B cell (primary cell): ENCODE results near the gene ASTN2. TPM values are rescaled to one million over a fixed set of nuclear protein-coding genes. Genes with fewer than 3 reads are reported as not detected.

Experiments
- ATAC-seq: fragments of 200-7000 bp; cut with Tn5 transposase; one replicate; pipeline ENCODE4 v1.10.0; 2021; ENCODE audit warnings: low read depth, mild to moderate bottlenecking, moderate number of reproducible peaks, moderate library complexity
- CTCF ChIA-PET: fragments of 350-600 bp; sonication (Branson Sonifier 250); formaldehyde crosslinking; loops from one replicate; lab custom pipeline; 2021; ENCODE audit warnings: antibody characterized with exemption, inconsistent platforms; lab: Charles Lee
- POLR2A ChIA-PET: fragments of 350-600 bp; sonication (Branson Sonifier 250); formaldehyde crosslinking; loops from one replicate; lab custom pipeline; 2021; ENCODE audit warnings: antibody characterized with exemption; lab: Charles Lee
- DNase-seq: peaks from one replicate; pipeline ENCODE4 v3.0.0; 2013
- H2AFZ ChIP-seq: 2 replicates; pipeline ENCODE4 v1.6.1; 2012; ENCODE audit warnings: mild to moderate bottlenecking, low read depth, low read length; ENCODE audit not compliant: insufficient read depth, poor library complexity, severe bottlenecking
- H3K27ac ChIP-seq, 2 donors: 1 replicate in 1 of 2; 2 replicates in 1 of 2; pipeline ENCODE4 v1.5.1; 2012 to 2013; ENCODE audit warnings: low read length in 2 of 2, mild to moderate bottlenecking in 2 of 2, moderate library complexity in 1 of 2
- H3K27me3 ChIP-seq, 4 experiments: fragments of 200-600 bp in 1 of 4; sonication (generic) in 1 of 4; replicated peaks in 1 of 4; 1 replicate in 2 of 4; 2 replicates in 2 of 4; pipeline versions ENCODE4 v1.6.1 to v1.7.0; 2013 to 2016; ENCODE audit warnings: low read length in 3 of 4, mild to moderate bottlenecking in 2 of 4, mixed read lengths in 1 of 4, moderate library complexity in 1 of 4; ENCODE audit not compliant: insufficient read depth in 4 of 4, control insufficient read depth in 3 of 4; ENCODE audit errors: control extremely low read depth in 1 of 4
- H3K36me3 ChIP-seq, 2 experiments: replicated peaks in 1 of 2; 1 replicate in 1 of 2; 2 replicates in 1 of 2; pipeline versions ENCODE4 v1.6.1 to v1.7.1; 2013; ENCODE audit warnings: low read length in 1 of 2; ENCODE audit not compliant: insufficient read depth in 2 of 2, control insufficient read depth in 1 of 2; ENCODE audit errors: control extremely low read depth in 1 of 2, extremely low read depth in 1 of 2
- H3K4me1 ChIP-seq, 2 donors: fragments of 200-600 bp in 1 of 2; sonication (generic) in 1 of 2; 1 replicate in 1 of 2; 2 replicates in 1 of 2; pipeline versions ENCODE4 v1.5.1 to v1.6.1; 2013 to 2017; ENCODE audit warnings: low read length in 2 of 2; ENCODE audit not compliant: control insufficient read depth in 2 of 2, insufficient read depth in 2 of 2
- H3K4me2 ChIP-seq: replicated peaks from 2 replicates; pipeline ENCODE3; 2012; ENCODE audit warnings: mild to moderate bottlenecking, low read depth, low read length; ENCODE audit not compliant: poor library complexity, severe bottlenecking
- H3K4me3 ChIP-seq, 5 experiments: fragments of 200-600 bp in 1 of 5; sonication (generic) in 1 of 5; 1 replicate in 3 of 5; 2 replicates in 2 of 5; pipeline versions ENCODE4 v1.5.1 to v1.7.0; 2011 to 2016; ENCODE audit warnings: low read length in 4 of 5, mild to moderate bottlenecking in 4 of 5, low read depth in 2 of 5, control low read depth in 1 of 5, moderate library complexity in 1 of 5; ENCODE audit not compliant: insufficient read depth in 1 of 5; ENCODE audit errors: control extremely low read depth in 1 of 5, extremely low read depth in 1 of 5
- H3K79me2 ChIP-seq: fragments of 200-600 bp; sonication (generic); one replicate; pipeline ENCODE4 v1.6.0; 2016; ENCODE audit warnings: low read length; ENCODE audit not compliant: control insufficient read depth, insufficient read depth
- H3K9ac ChIP-seq: fragments of 200-600 bp; sonication (generic); 2 replicates; pipeline ENCODE4 v1.6.1; 2017; ENCODE audit warnings: mild to moderate bottlenecking, low read length, moderate library complexity
- H3K9me3 ChIP-seq, 3 donors: one replicate each; pipeline versions ENCODE4 v1.6.1 to v1.7.1; 2013; ENCODE audit warnings: low read length in 2 of 3; ENCODE audit not compliant: control insufficient read depth in 2 of 3, insufficient read depth in 1 of 3; ENCODE audit errors: control extremely low read depth in 1 of 3
- H4K20me1 ChIP-seq: 2 replicates; pipeline ENCODE4 v1.6.0; 2012; ENCODE audit warnings: mild to moderate bottlenecking, low read length; ENCODE audit not compliant: insufficient read depth, control insufficient read depth, poor library complexity, severe bottlenecking
- H3K27ac Mint-ChIP-seq: one replicate; pipeline ENCODE4 v1.8.0; 2021; ENCODE audit warnings: mixed read lengths
- H3K27me3 Mint-ChIP-seq: one replicate; pipeline ENCODE4 v1.8.0; 2021; ENCODE audit warnings: mixed read lengths
- H3K4me1 Mint-ChIP-seq: one replicate; pipeline ENCODE4 v1.8.0; 2021; ENCODE audit warnings: mixed read lengths
- H3K4me3 Mint-ChIP-seq: one replicate; pipeline ENCODE4 v1.8.0; 2021; ENCODE audit warnings: mixed read lengths
- H3K9me3 Mint-ChIP-seq: one replicate; pipeline ENCODE4 v1.8.0; 2022; ENCODE audit warnings: mixed read lengths; ENCODE audit not compliant: insufficient read depth
- CTCF ChIP-seq: fragments of 200-600 bp; IDR thresholded peaks from one replicate; pipeline ENCODE4 v1.8.0; 2022; ENCODE audit warnings: antibody characterized with exemption, mild to moderate bottlenecking
- EZH2 ChIP-seq: IDR thresholded peaks from 2 replicates; pipeline ENCODE4 v1.6.1; 2012; ENCODE audit warnings: borderline replicate concordance, low read depth, mild to moderate bottlenecking, moderate library complexity, low read length; ENCODE audit not compliant: insufficient read depth, poor library complexity, severe bottlenecking
- WGBS: methylation state at CpG from one replicate; pipeline ENCODE4 v1.1.5; 2013; ENCODE audit warnings: missing lambda C conversion rate; ENCODE audit not compliant: insufficient coverage; 5-methylcytosine and 5-hydroxymethylcytosine counted together
- intact Hi-C: fragments of 100-400 bp; cut with micrococcal nuclease; formaldehyde crosslinking; loops from one replicate; pipeline ENCODE4 v1.10.0; 2022
- polyA plus RNA-seq: library from polyadenylated mRNA; depleted of rRNA; stranded (reverse); fragments of >200 nt; gene quantifications from 2 replicates; pipeline ENCODE4 v1.2.3, GENCODE V29; 2012
- total RNA-seq, 2 donors: library from RNA; stranded (reverse); fragments of 120-200 nt in 1 of 2; gene quantifications; 1 replicate in 1 of 2; 2 replicates in 1 of 2; pipeline versions ENCODE4 v1.2.3 to v1.2.4, GENCODE V29; 2013 to 2022

ASTN2 gene
- total and polyA plus RNA-seq, 2 donors (not counting 1 experiment from before 2014, with no cell fraction given): 1.2 to 3.6 TPM

- Histone ChIP-seq H3K9me3 (no peaks in the 10 kb centered on the region), H3K27me3 (no peaks in the 10 kb centered on the region), H3K79me2 (no peaks in the 10 kb centered on the region), H2AFZ (no peak overlapping the region), H3K4me1 (no peaks in the 10 kb centered on the region), H4K20me1 (no peaks in the 10 kb centered on the region), H3K27ac (no peak overlapping the region), H3K4me3 (no peak overlapping the region), H3K9ac (no peak overlapping the region), H3K4me2 (no peak overlapping the region), H3K36me3 (no peaks in the 10 kb centered on the region)
- ChIA-PET POLR2A (no interaction called here), CTCF (no interaction called here)
- WGBS: 64% methylated on average over 3 of the region's 3 CpGs
- Mint-ChIP-seq H3K4me1 (no peaks in the 10 kb centered on the region), H3K9me3 (no peaks in the 10 kb centered on the region), H3K27ac (no peak overlapping the region), H3K4me3 (no peak overlapping the region), H3K27me3 (no peaks in the 10 kb centered on the region)
- TF ChIP-seq EZH2 (no peak), CTCF (no peak)
- intact Hi-C loops: no loop called here
- DNase-seq (no peak), ATAC-seq (no peak)
These were observed 964.3 kb downstream of the ASTN2 start for GRCh38 chr9:116450378-116451139.

- Mint-ChIP-seq H3K9me3 (no peaks in the 10 kb centered on the region), H3K27me3 (no peaks in the 10 kb centered on the region), H3K4me1 (no peaks in the 10 kb centered on the region), H3K27ac (no peak overlapping the region), H3K4me3 (no peak overlapping the region)
- CTCF ChIA-PET: no interaction called here
- intact Hi-C loops: no loop called here
- no peaks in the 10 kb centered on the region for H3K4me1 ChIP-seq
- no peaks in the 10 kb centered on the region for H3K36me3 ChIP-seq
- no peak overlapping the region for H3K27ac ChIP-seq
- no peak overlapping the region for H2AFZ ChIP-seq
- no peaks in the 10 kb centered on the region for H3K27me3 ChIP-seq
- no peaks in the 10 kb centered on the region for H4K20me1 ChIP-seq
- no peak overlapping the region for H3K9ac ChIP-seq
- ATAC-seq (no peak), DNase-seq (no peak)
- H3K79me2 ChIP-seq: no peaks in the 10 kb centered on the region
- H3K4me3 ChIP-seq: no peak overlapping the region
- TF ChIP-seq EZH2: no peak
- no peak for TF ChIP-seq CTCF
- WGBS: 83% methylated on average over 3 of the region's 3 CpGs
- H3K4me2 ChIP-seq: no peak overlapping the region
- POLR2A ChIA-PET: no interaction called here
- no peaks in the 10 kb centered on the region for H3K9me3 ChIP-seq
These were observed 964.9 kb downstream of the ASTN2 start for GRCh38 chr9:116449949-116450348.
